Fibroblast of mammary gland (primary cell): Measurements from ENCODE around the gene TNPO2.
A peak's percentile ranks its signal among the peaks of the same experiment; 100 is the strongest.

Experiments used
- DNase-seq: peaks from one replicate; pipeline ENCODE4 v3.0.0-alpha.2; 2010; ENCODE audit warnings: low read depth
- H3K4me3 ChIP-seq: 2 replicates; pipeline ENCODE4 v1.5.1; 2011; ENCODE audit warnings: low read depth, mild to moderate bottlenecking, low read length, moderate library complexity; ENCODE audit not compliant: control insufficient read depth
- TF ChIP-seq, protein P1 (sequence below): conservative IDR thresholded peaks from 2 replicates; pipeline ENCODE4 v1.5.1; 2011; ENCODE audit warnings: low read depth, low read length, inconsistent platforms; ENCODE audit not compliant: control insufficient read depth, insufficient read depth

Gene TNPO2

GRCh38 chr19:12676928-12677327 lies 46.8 kb downstream of the TNPO2 start:
- TF ChIP-seq, protein P1, sequence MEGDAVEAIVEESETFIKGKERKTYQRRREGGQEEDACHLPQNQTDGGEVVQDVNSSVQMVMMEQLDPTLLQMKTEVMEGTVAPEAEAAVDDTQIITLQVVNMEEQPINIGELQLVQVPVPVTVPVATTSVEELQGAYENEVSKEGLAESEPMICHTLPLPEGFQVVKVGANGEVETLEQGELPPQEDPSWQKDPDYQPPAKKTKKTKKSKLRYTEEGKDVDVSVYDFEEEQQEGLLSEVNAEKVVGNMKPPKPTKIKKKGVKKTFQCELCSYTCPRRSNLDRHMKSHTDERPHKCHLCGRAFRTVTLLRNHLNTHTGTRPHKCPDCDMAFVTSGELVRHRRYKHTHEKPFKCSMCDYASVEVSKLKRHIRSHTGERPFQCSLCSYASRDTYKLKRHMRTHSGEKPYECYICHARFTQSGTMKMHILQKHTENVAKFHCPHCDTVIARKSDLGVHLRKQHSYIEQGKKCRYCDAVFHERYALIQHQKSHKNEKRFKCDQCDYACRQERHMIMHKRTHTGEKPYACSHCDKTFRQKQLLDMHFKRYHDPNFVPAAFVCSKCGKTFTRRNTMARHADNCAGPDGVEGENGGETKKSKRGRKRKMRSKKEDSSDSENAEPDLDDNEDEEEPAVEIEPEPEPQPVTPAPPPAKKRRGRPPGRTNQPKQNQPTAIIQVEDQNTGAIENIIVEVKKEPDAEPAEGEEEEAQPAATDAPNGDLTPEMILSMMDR: no peak
- DNase-seq: no peak
- H3K4me3 ChIP-seq: no peak overlapping the region

GRCh38 chr19:12676384-12676792 lies 47.3 kb downstream of the TNPO2 start:
- peak; percentile 75 for DNase-seq
- TF ChIP-seq, protein P1: peak; percentile 84
- H3K4me3 ChIP-seq: no peak overlapping the region

- no peak for DNase-seq
- TF ChIP-seq, protein P1: no peak
- H3K4me3 ChIP-seq: no peak overlapping the region
Measured at GRCh38 chr19:12675940-12676339, 47.8 kb downstream of the TNPO2 start.

DNA sequence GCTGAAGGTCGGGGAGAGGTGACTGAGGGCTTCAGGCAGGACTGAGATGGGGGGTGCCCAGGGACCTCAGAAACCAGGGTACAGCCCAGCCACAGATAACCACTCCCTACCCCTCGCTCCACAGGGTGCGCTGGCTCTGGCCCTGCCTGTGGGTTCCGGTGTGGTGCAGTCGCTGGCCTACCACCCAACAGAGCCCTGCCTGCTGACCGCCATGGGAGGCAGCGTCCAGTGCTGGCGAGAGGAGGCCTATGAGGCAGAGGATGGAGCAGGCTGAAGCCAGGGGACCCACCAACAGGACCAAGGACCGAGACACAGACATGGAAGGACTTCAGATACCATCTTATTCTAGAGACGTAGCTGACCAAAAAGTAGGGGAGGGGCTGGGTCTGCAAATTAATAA lies 48.3 kb downstream of the TNPO2 start:
- TF ChIP-seq, protein P1: no peak
- DNase-seq: no peak

GRCh38 chr19:12672744-12673143 lies 51.0 kb downstream of the TNPO2 start:
- TF ChIP-seq, protein P1: no peak
- no peak for DNase-seq
- no peak overlapping the region for H3K4me3 ChIP-seq

More for the DNA sequence above, 48.3 kb downstream of the TNPO2 start:
- H3K4me3 ChIP-seq: no peak overlapping the region

- DNase-seq: no peak
- peak overlapping the region; percentile 93 for H3K4me3 ChIP-seq
- TF ChIP-seq, protein P1: no peak
Measured at GRCh38 chr19:12670159-12670928, 53.4 kb downstream of the TNPO2 start.
